ENCODE results near the gene RAPSN. TPM values are rescaled to one million over a fixed set of nuclear protein-coding genes. Genes with fewer than 3 reads are reported as not detected.

RAPSN gene
- total RNA-seq, 1 donor from 2014 or later, result 0.54 TPM

- Mint-ChIP-seq H3K36me3 (ENCODE audit: unreplicated experiment) (no peaks in the 10 kb centered on the region), H3K4me3 (ENCODE audit: unreplicated experiment) (no peak overlapping the region), H3K27ac (ENCODE audit: unreplicated experiment) (no peak overlapping the region), H3K9me3 (ENCODE audit: unreplicated experiment) (peaks cover 3% of the 10 kb centered on the region), H3K4me1 (ENCODE audit: low read depth, unreplicated experiment) (peaks cover 16% of the 10 kb centered on the region), H3K27me3 (ENCODE audit: unreplicated experiment) (peaks cover 2% of the 10 kb centered on the region)
- no peak for TF ChIP-seq CTCF (IDR thresholded peaks at IDR 0.05; ENCODE audit: partially characterized antibody, unreplicated experiment)
- no peak for DNase-seq
These were observed 50.9 kb downstream of the RAPSN start for GRCh38 chr11:47398011-47398410.

- Mint-ChIP-seq H3K4me3 (ENCODE audit: unreplicated experiment) (no peak overlapping the region), H3K9me3 (ENCODE audit: unreplicated experiment) (peaks cover 2% of the 10 kb centered on the region), H3K27me3 (ENCODE audit: unreplicated experiment) (peaks cover 2% of the 10 kb centered on the region), H3K27ac (ENCODE audit: unreplicated experiment) (no peak overlapping the region), H3K4me1 (ENCODE audit: low read depth, unreplicated experiment) (peaks cover 13% of the 10 kb centered on the region), H3K36me3 (ENCODE audit: unreplicated experiment) (no peaks in the 10 kb centered on the region)
- DNase-seq, result no peak
- no peak for TF ChIP-seq CTCF (IDR thresholded peaks at IDR 0.05; ENCODE audit: partially characterized antibody, unreplicated experiment)
These were observed 53.0 kb downstream of the RAPSN start for GRCh38 chr11:47396049-47396320.

- H3K9me3 Mint-ChIP-seq (ENCODE audit: unreplicated experiment), result peaks cover 2% of the 10 kb centered on the region
- H3K4me1 Mint-ChIP-seq (ENCODE audit: low read depth, unreplicated experiment), result peaks cover 9% of the 10 kb centered on the region
- peaks cover 2% of the 10 kb centered on the region for H3K27me3 Mint-ChIP-seq (ENCODE audit: unreplicated experiment)
- DNase-seq, result no peak
- H3K36me3 Mint-ChIP-seq (ENCODE audit: unreplicated experiment), result no peaks in the 10 kb centered on the region
- TF ChIP-seq CTCF (IDR thresholded peaks at IDR 0.05; ENCODE audit: partially characterized antibody, unreplicated experiment), result no peak
- H3K4me3 Mint-ChIP-seq (ENCODE audit: unreplicated experiment), result no peak overlapping the region
- H3K27ac Mint-ChIP-seq (ENCODE audit: unreplicated experiment), result no peak overlapping the region
These were observed 53.5 kb downstream of the RAPSN start for GRCh38 chr11:47395223-47396048.

DNA sequence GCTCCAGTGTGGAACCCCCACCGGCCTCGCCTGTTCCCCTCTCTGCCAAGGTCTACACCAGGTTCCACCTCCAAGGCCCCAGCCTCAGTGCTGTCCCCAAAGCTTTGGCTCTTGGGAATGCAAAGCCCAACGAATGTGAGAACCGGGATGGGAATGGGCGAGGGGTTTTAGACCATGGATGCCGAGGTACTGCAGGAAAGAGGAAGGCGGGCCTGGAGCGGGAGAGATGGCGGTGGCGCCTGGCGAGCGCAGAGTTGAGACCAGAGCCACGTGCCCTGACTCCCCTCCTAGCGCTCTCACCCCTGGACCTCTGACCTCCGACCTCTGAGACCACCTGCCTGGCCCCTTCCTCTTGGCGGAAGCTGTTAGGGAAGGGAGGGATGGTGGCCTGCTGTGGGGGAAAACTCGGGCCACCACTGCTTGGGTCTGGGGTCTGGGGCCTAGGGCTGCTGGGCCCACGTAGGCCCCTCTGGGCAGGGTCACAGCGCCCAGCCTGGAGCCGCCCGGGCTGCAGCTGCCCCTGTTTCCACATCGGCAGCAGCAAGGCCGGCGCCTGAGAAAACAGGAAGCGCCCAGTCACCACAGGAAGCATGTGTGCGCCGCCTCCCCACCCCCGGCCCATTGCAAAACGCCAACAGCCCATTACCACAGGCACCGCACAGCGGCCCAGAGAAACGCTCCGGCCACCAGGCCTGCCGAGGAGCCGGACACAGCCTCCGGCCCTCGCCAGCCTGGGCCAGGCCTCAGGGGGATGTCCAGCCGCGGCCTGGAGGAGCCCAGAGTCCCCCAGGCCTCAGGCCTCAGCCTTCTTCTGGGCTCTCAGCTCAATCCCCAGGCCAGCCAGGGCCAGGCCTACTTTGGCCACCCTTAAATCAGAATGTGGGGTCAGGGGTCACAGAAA, 54.4 kb downstream of the RAPSN start:
- H3K4me3 Mint-ChIP-seq (ENCODE audit: unreplicated experiment), result no peak overlapping the region
- H3K9me3 Mint-ChIP-seq (ENCODE audit: unreplicated experiment), result peaks cover 2% of the 10 kb centered on the region
- H3K4me1 Mint-ChIP-seq (ENCODE audit: low read depth, unreplicated experiment), result peaks cover 5% of the 10 kb centered on the region
- peaks cover 3% of the 10 kb centered on the region for H3K27me3 Mint-ChIP-seq (ENCODE audit: unreplicated experiment)
- H3K27ac Mint-ChIP-seq (ENCODE audit: unreplicated experiment), result no peak overlapping the region
- no peak for TF ChIP-seq CTCF (IDR thresholded peaks at IDR 0.05; ENCODE audit: partially characterized antibody, unreplicated experiment)
- H3K36me3 Mint-ChIP-seq (ENCODE audit: unreplicated experiment), result no peaks in the 10 kb centered on the region
- DNase-seq, result no peak

DNA sequence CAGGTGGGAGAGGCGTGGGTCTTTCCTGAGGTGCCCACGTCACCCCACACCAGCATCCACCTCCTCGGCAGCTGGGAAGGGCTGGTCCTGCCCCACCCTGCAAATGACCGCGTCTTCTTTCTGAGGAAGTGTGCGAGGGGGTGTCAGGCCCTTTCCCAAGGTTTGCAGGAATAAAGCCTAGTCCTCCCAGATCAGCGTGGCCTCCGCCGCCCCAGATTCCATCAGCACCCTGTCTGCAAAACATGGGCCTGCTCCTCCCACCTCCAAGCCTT, 55.0 kb downstream of the RAPSN start:
- H3K36me3 Mint-ChIP-seq (ENCODE audit: unreplicated experiment), result no peaks in the 10 kb centered on the region
- DNase-seq, result no peak
- H3K27me3 Mint-ChIP-seq (ENCODE audit: unreplicated experiment), result peaks cover 3% of the 10 kb centered on the region
- peaks cover 2% of the 10 kb centered on the region for H3K9me3 Mint-ChIP-seq (ENCODE audit: unreplicated experiment)
- no peak overlapping the region for H3K4me3 Mint-ChIP-seq (ENCODE audit: unreplicated experiment)
- no peak overlapping the region for H3K27ac Mint-ChIP-seq (ENCODE audit: unreplicated experiment)
- no peak for TF ChIP-seq CTCF (IDR thresholded peaks at IDR 0.05; ENCODE audit: partially characterized antibody, unreplicated experiment)
- peaks cover 4% of the 10 kb centered on the region for H3K4me1 Mint-ChIP-seq (ENCODE audit: low read depth, unreplicated experiment)

Data from glutamatergic neuron (in vitro differentiated cells).